ENCODE data around the gene ACOX1. TPM values are rescaled to one million over a fixed set of nuclear protein-coding genes. Genes with fewer than 3 reads are reported as not detected.

The ACOX1 gene
- polyA plus RNA-seq, 3 donors: 21.6 to 49.7 (median 49.2) TPM

DNA sequence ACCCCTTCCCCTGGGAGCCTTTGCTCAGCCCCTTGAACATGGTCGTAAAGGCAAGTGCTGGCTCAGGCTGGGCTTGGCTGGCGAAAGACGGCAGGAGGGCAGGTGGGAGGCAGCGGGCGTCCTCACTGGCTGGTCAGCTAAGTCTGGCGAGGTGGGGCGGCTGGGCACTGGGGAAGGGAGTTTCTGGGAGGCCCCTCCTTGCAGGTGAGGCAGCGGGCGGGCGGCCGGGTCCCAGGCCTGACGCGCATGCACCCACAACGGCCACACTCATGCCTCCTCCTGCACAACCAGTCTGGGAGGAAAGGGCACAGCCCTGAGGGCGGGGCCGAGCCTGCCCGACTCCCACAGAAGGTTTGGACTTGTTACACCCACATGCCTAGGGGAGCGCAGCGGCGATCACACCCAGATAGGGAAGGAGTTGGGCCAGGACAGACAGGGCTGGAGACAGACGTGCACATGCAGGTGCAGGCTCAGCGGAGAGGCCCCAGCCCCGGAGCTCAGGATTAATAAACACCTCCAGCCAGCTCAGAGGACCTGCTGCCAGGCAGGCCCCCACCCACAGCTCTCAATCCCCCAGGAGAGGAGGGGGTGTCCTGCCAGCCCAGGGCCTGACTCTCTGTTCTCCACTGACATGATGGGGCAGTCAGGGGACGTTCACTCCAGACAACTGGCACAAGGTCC is 48.3 kb upstream of the ACOX1 start, which contains the start of gene EVPL:
Gene EVPL (minus strand): TSS at position 148 of the 681 bp plus-strand sequence. CDS start 108 bp downstream, at position 40.
- no peaks in the 10 kb centered on the region for H3K36me3 ChIP-seq (replicated peaks in 1 of 2; ENCODE audit: control insufficient read depth in 1 of 2, insufficient read depth in 2 of 2, low read length in 2 of 2)
- peaks cover 7 to 10% of the 10 kb centered on the region in 2 donors for H3K4me1 ChIP-seq (ENCODE audit: control insufficient read depth in 1 of 2, insufficient read depth in 2 of 2, low read length in 2 of 2)
- no peak within 1 kb of the TSS for H3K4me2 ChIP-seq (replicated peaks; ENCODE audit: extremely low read depth, low read length, poor library complexity, severe bottlenecking)
- H3K9ac ChIP-seq (ENCODE audit: insufficient read depth, low read length, poor library complexity, severe bottlenecking): no peak within 1 kb of the TSS
- no peaks in the 10 kb centered on the region for H4K20me1 ChIP-seq (ENCODE audit: insufficient read depth, low read length)
- H3K27ac ChIP-seq (ENCODE audit: low read depth in 1 of 2, low read length in 2 of 2): no peak within 1 kb of the TSS
- no peak for DNase-seq
- TF ChIP-seq, protein P1, sequence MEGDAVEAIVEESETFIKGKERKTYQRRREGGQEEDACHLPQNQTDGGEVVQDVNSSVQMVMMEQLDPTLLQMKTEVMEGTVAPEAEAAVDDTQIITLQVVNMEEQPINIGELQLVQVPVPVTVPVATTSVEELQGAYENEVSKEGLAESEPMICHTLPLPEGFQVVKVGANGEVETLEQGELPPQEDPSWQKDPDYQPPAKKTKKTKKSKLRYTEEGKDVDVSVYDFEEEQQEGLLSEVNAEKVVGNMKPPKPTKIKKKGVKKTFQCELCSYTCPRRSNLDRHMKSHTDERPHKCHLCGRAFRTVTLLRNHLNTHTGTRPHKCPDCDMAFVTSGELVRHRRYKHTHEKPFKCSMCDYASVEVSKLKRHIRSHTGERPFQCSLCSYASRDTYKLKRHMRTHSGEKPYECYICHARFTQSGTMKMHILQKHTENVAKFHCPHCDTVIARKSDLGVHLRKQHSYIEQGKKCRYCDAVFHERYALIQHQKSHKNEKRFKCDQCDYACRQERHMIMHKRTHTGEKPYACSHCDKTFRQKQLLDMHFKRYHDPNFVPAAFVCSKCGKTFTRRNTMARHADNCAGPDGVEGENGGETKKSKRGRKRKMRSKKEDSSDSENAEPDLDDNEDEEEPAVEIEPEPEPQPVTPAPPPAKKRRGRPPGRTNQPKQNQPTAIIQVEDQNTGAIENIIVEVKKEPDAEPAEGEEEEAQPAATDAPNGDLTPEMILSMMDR (IDR thresholded peaks at IDR 0.05): no peak
- no peaks in the 10 kb centered on the region for H3K79me2 ChIP-seq (ENCODE audit: insufficient read depth, low read length)
- no peak within 1 kb of the TSS for H3K4me3 Mint-ChIP-seq
- no peak within 1 kb of the TSS for H3K4me3 ChIP-seq (replicated peaks in 1 of 3; ENCODE audit: low read depth in 2 of 3, low read length in 3 of 3)
- H2AFZ ChIP-seq (ENCODE audit: insufficient read depth, low read depth, low read length, poor library complexity, severe bottlenecking): no peak within 1 kb of the TSS
- intact Hi-C loops (cut with micrococcal nuclease): no loop called here
- no peaks in the 10 kb centered on the region for H3K9me3 ChIP-seq (replicated peaks in 1 of 2; ENCODE audit: control insufficient read depth in 1 of 2, insufficient read depth in 1 of 2, low read length in 2 of 2)
- H3K27me3 Mint-ChIP-seq (ENCODE audit: low read depth in 3 of 3): peaks cover 10 to 23% (median 14%) of the 10 kb centered on the region in 3 donors
- H3K36me3 Mint-ChIP-seq: no peaks in the 10 kb centered on the region
- H3K27ac Mint-ChIP-seq: no peak within 1 kb of the TSS
- H3K9me3 Mint-ChIP-seq: peaks cover 0 to 6% (median 0%) of the 10 kb centered on the region in 7 donors
- WGBS (ENCODE audit: insufficient coverage): 95% methylated on average over 11 of the region's 24 CpGs
- H3K27me3 ChIP-seq (ENCODE audit: control insufficient read depth in 2 of 2, insufficient read depth in 2 of 2, low read length in 2 of 2): peaks cover 0 to 2% of the 10 kb centered on the region in 2 donors
- peaks cover 20% of the 10 kb centered on the region for H3K4me1 Mint-ChIP-seq

DNA sequence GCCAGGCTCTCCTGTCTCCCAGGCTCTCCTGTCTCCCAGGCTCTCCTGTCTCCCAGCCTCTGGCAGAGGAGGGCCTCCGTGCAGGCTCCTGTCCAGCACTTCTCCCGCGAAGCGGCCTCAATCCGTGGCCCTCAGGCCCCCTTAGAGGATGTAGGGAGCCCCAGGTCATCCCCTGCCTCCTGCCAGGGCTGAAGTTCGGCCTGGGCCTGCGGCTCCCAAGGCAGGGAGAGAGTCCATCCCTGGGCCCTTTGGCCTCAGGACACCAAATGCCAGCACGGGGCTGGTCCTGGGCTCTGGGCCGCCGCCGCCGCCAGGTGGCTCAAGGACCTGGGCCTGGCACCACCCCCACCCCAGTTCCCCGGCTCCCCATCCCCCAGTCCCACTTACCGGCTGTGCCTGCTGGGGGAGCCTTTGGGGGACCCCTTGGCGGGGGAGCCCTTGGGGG is 47.8 kb upstream of the ACOX1 start:
- peaks cover 9 to 27% (median 14%) of the 10 kb centered on the region in 3 donors for H3K27me3 Mint-ChIP-seq (ENCODE audit: low read depth in 3 of 3)
- Histone ChIP-seq H3K4me1 (ENCODE audit: control insufficient read depth in 1 of 2, insufficient read depth in 2 of 2, low read length in 2 of 2) (peaks cover 7 to 10% of the 10 kb centered on the region in 2 donors), H3K27ac (ENCODE audit: low read depth in 1 of 2, low read length in 2 of 2) (no peak overlapping the region), H4K20me1 (ENCODE audit: insufficient read depth, low read length) (no peaks in the 10 kb centered on the region), H3K9me3 (replicated peaks in 1 of 2; ENCODE audit: control insufficient read depth in 1 of 2, insufficient read depth in 1 of 2, low read length in 2 of 2) (no peaks in the 10 kb centered on the region), H3K36me3 (replicated peaks in 1 of 2; ENCODE audit: control insufficient read depth in 1 of 2, insufficient read depth in 2 of 2, low read length in 2 of 2) (no peaks in the 10 kb centered on the region), H2AFZ (ENCODE audit: insufficient read depth, low read depth, low read length, poor library complexity, severe bottlenecking) (no peak overlapping the region), H3K4me2 (replicated peaks; ENCODE audit: extremely low read depth, low read length, poor library complexity, severe bottlenecking) (no peak overlapping the region), H3K27me3 (ENCODE audit: control insufficient read depth in 2 of 2, insufficient read depth in 2 of 2, low read length in 2 of 2) (peaks cover 0 to 2% of the 10 kb centered on the region in 2 donors), H3K4me3 (replicated peaks in 1 of 3; ENCODE audit: low read depth in 2 of 3, low read length in 3 of 3) (no peak overlapping the region), H3K79me2 (ENCODE audit: insufficient read depth, low read length) (no peaks in the 10 kb centered on the region), H3K9ac (ENCODE audit: insufficient read depth, low read length, poor library complexity, severe bottlenecking) (no peak overlapping the region)
- TF ChIP-seq, protein P1 (IDR thresholded peaks at IDR 0.05): no peak
- H3K9me3 Mint-ChIP-seq: peaks cover 0 to 6% (median 0%) of the 10 kb centered on the region in 7 donors
- no peak for DNase-seq
- H3K4me1 Mint-ChIP-seq: peaks cover 20% of the 10 kb centered on the region
- no peaks in the 10 kb centered on the region for H3K36me3 Mint-ChIP-seq
- no peak overlapping the region for H3K4me3 Mint-ChIP-seq
- 89% methylated on average over 6 of the region's 15 CpGs for WGBS (ENCODE audit: insufficient coverage)
- H3K27ac Mint-ChIP-seq: no peak overlapping the region
- intact Hi-C loops (cut with micrococcal nuclease): no loop called here
